HG03442 (cell line): ENCODE data around the gene CCRL2.

Experiments used
- ATAC-seq: cut with Tn5 transposase; IDR thresholded peaks from one replicate; pipeline ENCODE4 v1.9.1; 2021; ENCODE audit warnings: mild to moderate bottlenecking, moderate library complexity; ENCODE audit not compliant: unreplicated experiment

CCRL2 gene, protein sequence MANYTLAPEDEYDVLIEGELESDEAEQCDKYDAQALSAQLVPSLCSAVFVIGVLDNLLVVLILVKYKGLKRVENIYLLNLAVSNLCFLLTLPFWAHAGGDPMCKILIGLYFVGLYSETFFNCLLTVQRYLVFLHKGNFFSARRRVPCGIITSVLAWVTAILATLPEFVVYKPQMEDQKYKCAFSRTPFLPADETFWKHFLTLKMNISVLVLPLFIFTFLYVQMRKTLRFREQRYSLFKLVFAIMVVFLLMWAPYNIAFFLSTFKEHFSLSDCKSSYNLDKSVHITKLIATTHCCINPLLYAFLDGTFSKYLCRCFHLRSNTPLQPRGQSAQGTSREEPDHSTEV

GRCh38 chr3:46406788-46407611 lies at the start of gene CCRL2, which contains the start of gene CCR5AS:
Gene CCRL2, plus strand, starts transcription at chr3:46407259. Its CDS starts 821 bp downstream, at chr3:46408080.
Gene CCR5AS, minus strand, starts transcription at chr3:46407066.
- peak; percentile 42 for ATAC-seq

DNA sequence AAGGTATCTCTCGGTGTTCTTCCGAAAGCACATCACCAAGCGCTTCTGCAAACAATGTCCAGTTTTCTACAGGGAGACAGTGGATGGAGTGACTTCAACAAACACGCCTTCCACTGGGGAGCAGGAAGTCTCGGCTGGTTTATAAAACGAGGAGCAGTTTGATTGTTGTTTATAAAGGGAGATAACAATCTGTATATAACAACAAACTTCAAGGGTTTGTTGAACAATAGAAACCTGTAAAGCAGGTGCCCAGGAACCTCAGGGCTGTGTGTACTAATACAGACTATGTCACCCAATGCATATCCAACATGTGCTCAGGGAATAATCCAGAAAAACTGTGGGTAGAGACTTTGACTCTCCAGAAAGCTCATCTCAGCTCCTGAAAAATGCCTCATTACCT lies 48.6 kb upstream of the CCRL2 start:
- no peak for ATAC-seq

DNA sequence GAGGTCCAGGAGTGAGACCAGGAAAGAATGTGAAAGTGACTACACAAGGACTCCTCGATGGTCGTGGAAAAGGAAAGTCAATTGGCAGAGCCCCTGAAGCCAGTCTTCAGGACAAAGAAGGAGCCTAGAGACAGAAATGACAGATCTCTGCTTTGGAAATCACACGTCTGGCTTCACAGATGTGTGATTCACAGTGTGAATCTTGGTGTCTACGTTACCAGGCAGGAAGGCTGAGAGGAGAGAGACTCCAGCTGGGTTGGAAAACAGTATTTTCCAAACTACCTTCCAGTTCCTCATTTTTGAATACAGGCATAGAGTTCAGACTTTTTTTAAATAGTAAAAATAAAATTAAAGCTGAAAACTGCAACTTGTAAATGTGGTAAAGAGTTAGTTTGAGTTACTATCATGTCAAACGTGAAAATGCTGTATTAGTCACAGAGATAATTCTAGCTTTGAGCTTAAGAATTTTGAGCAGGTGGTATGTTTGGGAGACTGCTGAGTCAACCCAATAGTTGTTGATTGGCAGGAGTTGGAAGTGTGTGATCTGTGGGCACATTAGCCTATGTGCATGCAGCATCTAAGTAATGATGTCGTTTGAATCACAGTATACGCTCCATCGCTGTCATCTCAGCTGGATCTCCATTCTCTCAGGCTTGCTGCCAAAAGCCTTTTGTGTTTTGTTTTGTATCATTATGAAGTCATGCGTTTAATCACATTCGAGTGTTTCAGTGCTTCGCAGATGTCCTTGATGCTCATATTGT lies 47.1 kb upstream of the CCRL2 start:
- peak; percentile 57 for ATAC-seq

- ATAC-seq, result no peak
Observed at GRCh38 chr3:46360907-46361306, 46.2 kb upstream of the CCRL2 start.

DNA sequence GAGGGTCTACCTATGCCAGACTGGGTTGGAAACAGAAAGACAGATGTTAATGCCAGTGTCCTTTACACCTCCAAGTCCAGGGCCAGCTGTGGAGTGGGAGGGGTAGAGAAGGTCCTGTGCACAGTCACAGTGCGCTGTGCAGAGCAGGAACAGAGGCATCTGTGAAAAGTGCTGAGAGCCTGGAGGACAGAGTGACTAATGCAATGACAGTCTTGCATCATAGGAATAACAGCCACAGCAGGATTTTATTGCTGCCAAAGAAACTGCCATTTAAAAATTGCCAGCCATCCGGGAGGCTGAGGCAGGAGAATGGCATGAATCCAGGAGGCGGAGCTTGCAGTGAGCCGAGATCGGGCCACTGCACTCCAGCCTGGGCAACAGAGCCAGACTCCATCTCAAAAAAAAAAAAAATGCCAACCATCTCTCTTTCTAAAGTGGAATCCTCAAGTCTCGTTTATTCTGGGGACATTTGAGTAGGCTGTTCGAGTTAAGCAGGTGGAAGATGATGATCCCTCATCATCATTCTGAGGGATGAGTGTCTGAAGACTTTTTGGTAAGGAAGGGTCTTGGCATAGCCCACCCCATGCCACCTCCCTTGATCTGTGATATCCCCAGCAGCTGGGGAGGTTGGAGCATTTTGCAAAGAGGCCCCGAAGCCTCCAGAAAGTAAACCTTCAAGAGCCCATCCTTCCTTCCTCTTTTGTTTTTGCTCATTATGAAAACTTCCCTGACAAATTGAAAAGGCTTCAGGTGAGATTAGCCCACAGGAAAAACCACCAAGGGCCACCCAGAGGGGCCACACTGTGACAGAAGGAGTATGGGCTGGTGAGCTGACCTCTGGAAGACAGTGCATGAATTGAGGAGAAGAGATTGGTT lies 45.4 kb upstream of the CCRL2 start:
- no peak for ATAC-seq

DNA sequence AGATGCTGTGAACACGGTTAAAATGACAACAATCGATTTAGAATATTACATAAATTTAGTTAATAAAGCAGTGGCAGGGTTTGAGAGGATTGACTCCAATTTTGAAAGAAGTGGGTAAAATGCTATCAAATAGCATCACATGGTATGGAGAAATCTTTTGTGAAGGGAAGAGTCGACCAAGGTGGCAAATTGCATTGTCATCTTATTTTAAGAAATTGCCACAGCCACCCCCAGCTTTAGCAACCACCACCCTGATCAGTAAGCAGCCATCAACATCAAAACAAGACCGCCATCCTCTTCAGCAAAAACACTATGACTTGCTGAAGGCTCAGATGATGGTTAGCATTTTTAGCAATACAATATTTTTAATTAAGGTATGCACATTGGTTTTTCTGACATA lies 42.0 kb upstream of the CCRL2 start:
- ATAC-seq, result no peak

- ATAC-seq, result no peak
Observed at GRCh38 chr3:46365737-46366524, 41.1 kb upstream of the CCRL2 start.

DNA sequence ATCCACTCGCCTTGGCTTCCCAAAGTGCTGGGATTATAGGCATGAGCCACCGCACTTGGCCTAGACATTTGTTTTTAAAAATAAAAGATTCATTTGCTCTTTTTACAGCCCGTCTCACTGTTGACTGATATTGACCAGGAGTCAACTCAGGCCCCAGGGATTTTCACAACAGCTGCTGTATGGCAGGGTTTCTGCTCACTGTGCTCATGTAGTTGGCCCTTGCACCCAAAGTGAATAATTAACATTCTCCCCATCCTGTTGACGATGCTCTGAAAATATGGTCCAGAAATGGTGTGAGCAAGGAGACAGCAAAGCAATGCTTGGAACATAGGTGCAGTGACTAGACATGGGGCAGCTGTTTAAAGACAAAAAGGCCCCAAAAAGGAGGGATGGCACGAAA lies 39.2 kb upstream of the CCRL2 start:
- ATAC-seq, result no peak

- no peak for ATAC-seq
Observed at GRCh38 chr3:46368569-46368968, 38.5 kb upstream of the CCRL2 start.

DNA sequence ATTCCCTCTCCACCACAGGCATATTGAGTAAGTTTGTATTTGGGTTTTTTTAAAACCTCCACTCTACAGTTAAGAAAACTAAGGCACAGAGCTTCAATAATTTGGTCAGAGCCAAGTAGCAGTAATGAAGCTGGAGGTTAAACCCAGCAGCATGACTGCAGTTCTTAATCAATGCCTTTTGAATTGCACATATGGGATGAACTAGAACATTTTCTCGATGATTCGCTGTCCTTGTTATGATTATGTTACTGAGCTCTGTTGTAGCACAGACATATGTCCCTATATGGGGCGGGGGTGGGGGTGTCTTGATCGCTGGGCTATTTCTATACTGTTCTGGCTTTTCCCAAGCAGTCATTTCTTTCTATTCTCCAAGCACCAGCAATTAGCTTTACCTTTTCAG lies 37.9 kb upstream of the CCRL2 start:
- no peak for ATAC-seq

DNA sequence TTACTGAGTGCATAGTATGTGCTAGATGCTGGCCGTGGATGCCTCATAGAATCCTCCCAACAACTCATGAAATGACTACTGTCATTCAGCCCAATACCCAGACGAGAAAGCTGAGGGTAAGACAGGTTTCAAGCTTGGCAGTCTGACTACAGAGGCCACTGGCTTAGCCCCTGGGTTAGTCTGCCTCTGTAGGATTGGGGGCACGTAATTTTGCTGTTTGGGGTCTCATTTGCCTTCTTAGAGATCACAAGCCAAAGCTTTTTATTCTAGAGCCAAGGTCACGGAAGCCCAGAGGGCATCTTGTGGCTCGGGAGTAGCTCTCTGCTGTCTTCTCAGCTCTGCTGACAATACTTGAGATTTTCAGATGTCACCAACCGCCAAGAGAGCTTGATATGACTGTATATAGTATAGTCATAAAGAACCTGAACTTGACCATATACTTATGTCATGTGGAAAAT lies 37.4 kb upstream of the CCRL2 start:
- ATAC-seq, result peak; percentile 67

DNA sequence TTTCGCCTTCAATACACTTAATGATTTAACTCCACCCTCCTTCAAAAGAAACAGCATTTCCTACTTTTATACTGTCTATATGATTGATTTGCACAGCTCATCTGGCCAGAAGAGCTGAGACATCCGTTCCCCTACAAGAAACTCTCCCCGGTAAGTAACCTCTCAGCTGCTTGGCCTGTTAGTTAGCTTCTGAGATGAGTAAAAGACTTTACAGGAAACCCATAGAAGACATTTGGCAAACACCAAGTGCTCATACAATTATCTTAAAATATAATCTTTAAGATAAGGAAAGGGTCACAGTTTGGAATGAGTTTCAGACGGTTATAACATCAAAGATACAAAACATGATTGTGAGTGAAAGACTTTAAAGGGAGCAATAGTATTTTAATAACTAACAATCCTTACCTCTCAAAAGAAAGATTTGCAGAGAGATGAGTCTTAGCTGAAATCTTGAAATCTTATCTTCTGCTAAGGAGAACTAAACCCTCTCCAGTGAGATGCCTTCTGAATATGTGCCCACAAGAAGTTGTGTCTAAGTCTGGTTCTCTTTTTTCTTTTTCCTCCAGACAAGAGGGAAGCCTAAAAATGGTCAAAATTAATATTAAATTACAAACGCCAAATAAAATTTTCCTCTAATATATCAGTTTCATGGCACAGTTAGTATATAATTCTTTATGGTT lies 36.1 kb upstream of the CCRL2 start, which contains the start of gene CCR5:
CCR5 (plus strand) TSS at position 108 of the 680 bp plus-strand sequence. CDS start 1,957 bp downstream, outside the sequence.
- ATAC-seq, result no peak

DNA sequence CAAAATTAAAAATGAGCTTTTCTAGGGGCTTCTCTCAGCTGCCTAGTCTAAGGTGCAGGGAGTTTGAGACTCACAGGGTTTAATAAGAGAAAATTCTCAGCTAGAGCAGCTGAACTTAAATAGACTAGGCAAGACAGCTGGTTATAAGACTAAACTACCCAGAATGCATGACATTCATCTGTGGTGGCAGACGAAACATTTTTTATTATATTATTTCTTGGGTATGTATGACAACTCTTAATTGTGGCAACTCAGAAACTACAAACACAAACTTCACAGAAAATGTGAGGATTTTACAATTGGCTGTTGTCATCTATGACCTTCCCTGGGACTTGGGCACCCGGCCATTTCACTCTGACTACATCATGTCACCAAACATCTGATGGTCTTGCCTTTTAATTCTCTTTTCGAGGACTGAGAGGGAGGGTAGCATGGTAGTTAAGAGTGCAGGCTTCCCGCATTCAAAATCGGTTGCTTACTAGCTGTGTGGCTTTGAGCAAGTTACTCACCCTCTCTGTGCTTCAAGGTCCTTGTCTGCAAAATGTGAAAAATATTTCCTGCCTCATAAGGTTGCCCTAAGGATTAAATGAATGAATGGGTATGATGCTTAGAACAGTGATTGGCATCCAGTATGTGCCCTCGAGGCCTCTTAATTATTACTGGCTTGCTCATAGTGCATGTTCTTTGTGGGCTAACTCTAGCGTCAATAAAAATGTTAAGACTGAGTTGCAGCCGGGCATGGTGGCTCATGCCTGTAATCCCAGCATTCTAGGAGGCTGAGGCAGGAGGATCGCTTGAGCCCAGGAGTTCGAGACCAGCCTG lies 35.3 kb upstream of the CCRL2 start:
- ATAC-seq, result no peak

GRCh38 chr3:46372492-46373359 lies 34.3 kb upstream of the CCRL2 start:
- no peak for ATAC-seq

- ATAC-seq, result no peak
Observed at GRCh38 chr3:46374755-46375154, 32.3 kb upstream of the CCRL2 start.

GRCh38 chr3:46375218-46375617 lies 31.8 kb upstream of the CCRL2 start:
- no peak for ATAC-seq

GRCh38 chr3:46375814-46376213 lies 31.2 kb upstream of the CCRL2 start:
- no peak for ATAC-seq
